Stimulated activated naive CD8-positive, alpha-beta T cell treated with anti-CD3 and anti-CD28 coated beads, Interleukin-15, Interleukin-2, amounts not matched to agents 100 ng/mL and 50 ng/mL, for 24 hours (primary cell): ENCODE results near the gene PIGA.
A peak's percentile ranks its signal among the peaks of the same experiment; 100 is the strongest.
"Not testable (repeated sequence)": the region's sequence is repeated elsewhere in the genome, so short reads cannot be mapped to it uniquely, and the experiment has no call there.

Source experiments
- H3K27ac Mint-ChIP-seq: one replicate; pipeline ENCODE4 v1.8.0; 2021; ENCODE audit warnings: mild to moderate bottlenecking, mixed read lengths
- H3K27me3 Mint-ChIP-seq: one replicate; pipeline ENCODE4 v1.8.0; 2021; ENCODE audit warnings: mixed read lengths
- H3K36me3 Mint-ChIP-seq: one replicate; pipeline ENCODE4 v1.8.0; 2021; ENCODE audit warnings: low read depth, mixed read lengths
- H3K4me1 Mint-ChIP-seq: one replicate; pipeline ENCODE4 v1.8.0; 2021; ENCODE audit warnings: low read depth, mixed read lengths
- H3K4me3 Mint-ChIP-seq: one replicate; pipeline ENCODE4 v1.8.0; 2021; ENCODE audit warnings: mild to moderate bottlenecking, mixed read lengths
- H3K9me3 Mint-ChIP-seq: one replicate; pipeline ENCODE4 v1.8.0; 2021; ENCODE audit warnings: mixed read lengths

The PIGA gene

GRCh38 chrX:15299941-15300851 lies 35.1 kb downstream of the PIGA start:
- H3K4me1 Mint-ChIP-seq, result peaks cover 4% of the 10 kb centered on the region
- H3K27ac Mint-ChIP-seq, result no peak overlapping the region
- H3K9me3 Mint-ChIP-seq, result no peaks in the 10 kb centered on the region
- H3K4me3 Mint-ChIP-seq, result no peak overlapping the region
- H3K36me3 Mint-ChIP-seq, result no peaks in the 10 kb centered on the region
- H3K27me3 Mint-ChIP-seq, result no peaks in the 10 kb centered on the region

GRCh38 chrX:15298780-15299179 lies 36.5 kb downstream of the PIGA start:
- Mint-ChIP-seq H3K9me3 (no peaks in the 10 kb centered on the region), H3K27me3 (no peaks in the 10 kb centered on the region), H3K36me3 (no peaks in the 10 kb centered on the region), H3K27ac (no peak overlapping the region), H3K4me3 (no peak overlapping the region), H3K4me1 (peaks cover 4% of the 10 kb centered on the region)

- Mint-ChIP-seq H3K4me3 (no peak overlapping the region), H3K36me3 (no peaks in the 10 kb centered on the region), H3K4me1 (peaks cover 4% of the 10 kb centered on the region), H3K27me3 (no peaks in the 10 kb centered on the region), H3K27ac (no peak overlapping the region), H3K9me3 (no peaks in the 10 kb centered on the region)
These were observed 37.1 kb downstream of the PIGA start for GRCh38 chrX:15298201-15298600.

- no peaks in the 10 kb centered on the region for H3K4me1 Mint-ChIP-seq
- H3K27me3 Mint-ChIP-seq, result no peaks in the 10 kb centered on the region
- H3K36me3 Mint-ChIP-seq, result no peaks in the 10 kb centered on the region
- no peaks in the 10 kb centered on the region for H3K9me3 Mint-ChIP-seq
- no peak overlapping the region for H3K4me3 Mint-ChIP-seq
- H3K27ac Mint-ChIP-seq, result no peak overlapping the region
These were observed 41.9 kb downstream of the PIGA start for GRCh38 chrX:15293451-15293850.

GRCh38 chrX:15292861-15293260 lies 42.5 kb downstream of the PIGA start:
- H3K4me1 Mint-ChIP-seq, result no peaks in the 10 kb centered on the region
- H3K9me3 Mint-ChIP-seq, result no peaks in the 10 kb centered on the region
- no peak overlapping the region for H3K4me3 Mint-ChIP-seq
- no peaks in the 10 kb centered on the region for H3K36me3 Mint-ChIP-seq
- no peaks in the 10 kb centered on the region for H3K27me3 Mint-ChIP-seq
- H3K27ac Mint-ChIP-seq, result no peak overlapping the region

- Mint-ChIP-seq H3K36me3 (no peaks in the 10 kb centered on the region), H3K27ac (no peak overlapping the region), H3K9me3 (no peaks in the 10 kb centered on the region), H3K4me1 (no peaks in the 10 kb centered on the region), H3K4me3 (no peak overlapping the region), H3K27me3 (peaks cover 9% of the 10 kb centered on the region)
These were observed 57.7 kb downstream of the PIGA start for GRCh38 chrX:15277604-15278003.

- peaks cover 4% of the 10 kb centered on the region for H3K4me1 Mint-ChIP-seq
- no peak overlapping the region for H3K27ac Mint-ChIP-seq
- no peaks in the 10 kb centered on the region for H3K36me3 Mint-ChIP-seq
- no peak overlapping the region for H3K4me3 Mint-ChIP-seq
- no peaks in the 10 kb centered on the region for H3K9me3 Mint-ChIP-seq
- H3K27me3 Mint-ChIP-seq, result no peaks in the 10 kb centered on the region
These were observed 60.4 kb downstream of the PIGA start for GRCh38 chrX:15274946-15275345.

- H3K4me1 Mint-ChIP-seq, H3K9me3 Mint-ChIP-seq, H3K27ac Mint-ChIP-seq, H3K36me3 Mint-ChIP-seq, H3K27me3 Mint-ChIP-seq, H3K4me3 Mint-ChIP-seq: not testable (repeated sequence)
These were observed 62.0 kb downstream of the PIGA start for GRCh38 chrX:15273275-15273674.

- Mint-ChIP-seq H3K27ac (no peak overlapping the region), H3K27me3 (no peaks in the 10 kb centered on the region), H3K4me1 (peaks cover 8% of the 10 kb centered on the region)
These were observed 63.6 kb downstream of the PIGA start for GRCh38 chrX:15271757-15272156.

GRCh38 chrX:15269618-15270521 lies 65.5 kb downstream of the PIGA start, which contains the start of gene ASB9:
Gene ASB9 (minus strand): TSS chrX:15270083. CDS start chrX:15269874, 209 bp downstream.
- Mint-ChIP-seq H3K27me3 (no peaks in the 10 kb centered on the region), H3K4me1 (peaks cover 8% of the 10 kb centered on the region), H3K4me3 (peak within 1 kb of the TSS; percentile 43), H3K27ac (peak within 1 kb of the TSS; percentile 68), H3K9me3 (no peaks in the 10 kb centered on the region), H3K36me3 (no peaks in the 10 kb centered on the region)

More at GRCh38 chrX:15271757-15272156, 63.6 kb downstream of the PIGA start:
- Mint-ChIP-seq H3K9me3 (no peaks in the 10 kb centered on the region), H3K4me3 (no peak overlapping the region), H3K36me3 (no peaks in the 10 kb centered on the region)
